Heart right ventricle (tissue), 16 donors: ENCODE measurements around the gene EXT2. TPM values are rescaled to one million over a fixed set of nuclear protein-coding genes. Genes with fewer than 3 reads are reported as not detected.
A peak's percentile ranks its signal among the peaks of the same experiment; 100 is the strongest.

Experiments
- ATAC-seq, 8 donors: fragments of 200-7000 bp; cut with Tn5 transposase; one replicate each; pipeline ENCODE4 v1.9.1; 2020; ENCODE audit warnings: mild to moderate bottlenecking in 8 of 8, moderate library complexity in 8 of 8, moderate number of reproducible peaks in 1 of 8
- DNase-seq, 2 donors: peaks; one replicate each; pipeline ENCODE4 v3.0.0-alpha.2; 2020
- H3K27ac ChIP-seq, 10 donors: fragments of 200-600 bp; sonication (generic) in 2 of 10; one replicate each; pipeline versions ENCODE4 v1.5.0 to v1.8.0; 2020 to 2022; ENCODE audit warnings: mild to moderate bottlenecking in 3 of 10
- H3K27me3 ChIP-seq, 7 donors: fragments of 200-600 bp; one replicate each; pipeline ENCODE4 v1.8.0; 2021 to 2022; ENCODE audit warnings: mild to moderate bottlenecking in 2 of 7
- H3K36me3 ChIP-seq, 9 donors: fragments of 200-600 bp; sonication (generic) in 1 of 9; one replicate each; pipeline versions ENCODE4 v1.5.0 to v1.8.0; 2020 to 2022; ENCODE audit warnings: mild to moderate bottlenecking in 2 of 9
- H3K4me1 ChIP-seq, 9 donors: fragments of 200-600 bp; sonication (generic) in 1 of 9; one replicate each; pipeline versions ENCODE4 v1.5.0 to v1.8.0; 2020 to 2022; ENCODE audit warnings: mild to moderate bottlenecking in 4 of 9
- H3K4me3 ChIP-seq, 10 donors: fragments of 200-600 bp; sonication (generic) in 2 of 10; one replicate each; pipeline versions ENCODE4 v1.5.0 to v1.8.0; 2020 to 2022; ENCODE audit warnings: mild to moderate bottlenecking in 7 of 10, moderate library complexity in 2 of 10
- H3K9me3 ChIP-seq, 11 donors: fragments of 200-600 bp in 10 of 11; sonication (generic) in 2 of 11; one replicate each; pipeline versions ENCODE4 v1.5.0 to v1.8.0; 2013 to 2022; ENCODE audit warnings: mild to moderate bottlenecking in 2 of 11, control low read depth in 1 of 11, moderate library complexity in 1 of 11
- CTCF ChIP-seq, 9 donors: fragments of 200-600 bp; sonication (generic) in 2 of 9; IDR thresholded peaks; one replicate each; pipeline versions ENCODE4 v1.5.0 to v1.8.0; 2021 to 2022; ENCODE audit warnings: antibody characterized with exemption in 9 of 9, mild to moderate bottlenecking in 5 of 9, moderate library complexity in 1 of 9
- WGBS, 2 donors: extraction: QIAGEN DNeasy Blood & Tissue Kit; methylation state at CpG; one replicate each; pipeline ENCODE4 v1.1.7; 2013; ENCODE audit warnings: inconsistent platforms in 1 of 2; 5-methylcytosine and 5-hydroxymethylcytosine counted together
- intact Hi-C, 10 donors: fragments of 100-400 bp; cut with DNase I; formaldehyde crosslinking; loops; one replicate each; pipeline versions ENCODE4 v1.11.1 to v1.14.2; 2022
- polyA plus RNA-seq, 2 donors: library from polyadenylated mRNA; stranded (reverse); fragments of 200-250 nt; gene quantifications; one replicate each; pipeline ENCODE4 v1.2.3, GENCODE V29; 2013
- total RNA-seq, 10 donors: library from RNA; stranded (reverse); fragmentation: NEBNext Ultra II Directional in 3 of 10; extraction: Animal tissue kit (Norgen Biotek cat#: 25700) in 3 of 10; gene quantifications; one replicate each; pipeline versions ENCODE4 v1.2.1 to v1.2.4, GENCODE V29; 2021 to 2023
- donor health status: Arrhythmogenic right ventricular cardiomyopathy.
- donor health status: ischemic (EF 13 %, LVEDD 7.1; RV severe dilation, severe dysfunction).
- donor health status: healthy with polysubstance abuse.
- donor health status: DM: no; HTN: yes; CAD: no.
- donor health status: DM: no; HTN: no; CAD: no.
- donor health status: ischemic (EF 25% LVEDD 6.9; RV normal size, moderate dysfunction).
- donor health status: ischemic (EF 25% LVEDD 5.7; RV mildly dilated, moderate dysfunction).
- donor health status: healthy.
- donor health status: DM: yes; HTN: yes; CAD: no.
- donor health status: Ischemic cardiomyopathy.
- donor health status: ischemic (EF 35%, LVEDD 5.7; RV mildly dilated, moderate dysfunction).
- donor health status: nonischemic (EF 11% LVEDD 7.7; RV severe dilation, severe dysfunction).
- donor health status: DM: yes; HTN: yes; CAD: no.
- donor health status: PGD.
- donor health status: ischemic (EF 29% LVEDD 5.4; RV normal size, mild dysfunction).
- donor health status: nonischemic (EF 23%, LVEDD 6.1; RV moderate dilation, normal function).

The EXT2 gene
- total and polyA plus RNA-seq, 12 donors, result 18.7 to 35.1 (median 28.2) TPM

- DNase-seq (no peak), ATAC-seq (peak in 1 of 8 donors; percentile 31)
- TF ChIP-seq CTCF (IDR thresholded peaks at IDR 0.05), result no peak
- H3K9me3 ChIP-seq, result no peaks in the 10 kb centered on the region
- WGBS, 2 donors, result 96 to 97% methylated on average over 1 of the region's 1 CpG
- peaks cover 0 to 11% (median 0%) of the 10 kb centered on the region in 9 donors for H3K36me3 ChIP-seq
- intact Hi-C loops, result no loop called here
- no peak overlapping the region for H3K4me3 ChIP-seq
- H3K27me3 ChIP-seq, result no peaks in the 10 kb centered on the region
- peaks cover 0 to 14% (median 0%) of the 10 kb centered on the region in 9 donors for H3K4me1 ChIP-seq
- no peak overlapping the region for H3K27ac ChIP-seq
These were observed 82.4 kb downstream of the EXT2 start for GRCh38 chr11:44177905-44178304.

- no peaks in the 10 kb centered on the region for H3K27me3 ChIP-seq
- 33 to 59% methylated on average over 3 of the region's 3 CpGs for WGBS, 2 donors
- H3K36me3 ChIP-seq, result peaks cover 0 to 8% (median 0%) of the 10 kb centered on the region in 9 donors
- no peaks in the 10 kb centered on the region for H3K9me3 ChIP-seq
- intact Hi-C loops, result no loop called here
- H3K4me1 ChIP-seq, result peaks cover 0 to 14% (median 0%) of the 10 kb centered on the region in 9 donors
- DNase-seq (peak in 1 of 2 donors; percentile 20), ATAC-seq (peak in 6 of 8 donors; percentile 8 to 72 (median 46))
- peak in 3 of 9 donors; percentile 28 to 39 (median 29) for TF ChIP-seq CTCF (IDR thresholded peaks at IDR 0.05)
- H3K4me3 ChIP-seq, result no peak overlapping the region
- H3K27ac ChIP-seq, result no peak overlapping the region
These were observed 82.9 kb downstream of the EXT2 start for GRCh38 chr11:44178381-44178780.

- WGBS, 2 donors, result 70 to 71% methylated on average over 4 of the region's 4 CpGs
- Histone ChIP-seq H3K4me1 (peaks cover 0 to 14% (median 0%) of the 10 kb centered on the region in 9 donors), H3K27ac (no peak overlapping the region), H3K36me3 (peaks cover 0 to under 1% (median 0%) of the 10 kb centered on the region in 9 donors), H3K9me3 (no peaks in the 10 kb centered on the region), H3K27me3 (no peaks in the 10 kb centered on the region), H3K4me3 (no peak overlapping the region)
- ATAC-seq (no peak), DNase-seq (no peak)
- intact Hi-C loops, result no loop called here
- no peak for TF ChIP-seq CTCF (IDR thresholded peaks at IDR 0.05)
These were observed 83.7 kb downstream of the EXT2 start for GRCh38 chr11:44179173-44179572.

GRCh38 chr11:44180107-44180506 is 84.6 kb downstream of the EXT2 start:
- Histone ChIP-seq H3K4me1 (peaks cover 0 to 14% (median 0%) of the 10 kb centered on the region in 9 donors), H3K36me3 (no peaks in the 10 kb centered on the region), H3K4me3 (no peak overlapping the region), H3K27me3 (no peaks in the 10 kb centered on the region), H3K9me3 (no peaks in the 10 kb centered on the region), H3K27ac (no peak overlapping the region)
- intact Hi-C loops, result no loop called here
- ATAC-seq, result no peak
- 88 to 90% methylated on average over 2 of the region's 2 CpGs for WGBS, 2 donors
- TF ChIP-seq CTCF (IDR thresholded peaks at IDR 0.05), result no peak
- DNase-seq, result no peak
